Forelimb muscle (tissue), 1 donor: Measurements from ENCODE around the gene CACNA2D1. TPM values are rescaled to one million over a fixed set of nuclear protein-coding genes. Genes with fewer than 3 reads are reported as not detected.

Experiments
- DNase-seq: peaks from one replicate; pipeline ENCODE4 v3.0.0-alpha.2; 2013; ENCODE audit warnings: low read depth
- polyA plus RNA-seq: library from polyadenylated mRNA; unstranded; fragments of 120-200 nt; gene quantifications from one replicate; pipeline ENCODE4 v1.2.1, GENCODE V29; 2013; ENCODE audit not compliant: insufficient read length

The CACNA2D1 gene
- polyA plus RNA-seq, 1 donor: 131 TPM

- DNase-seq: no peak
Measured at GRCh38 chr7:82226191-82226590, 217.4 kb downstream of the CACNA2D1 start.

DNA sequence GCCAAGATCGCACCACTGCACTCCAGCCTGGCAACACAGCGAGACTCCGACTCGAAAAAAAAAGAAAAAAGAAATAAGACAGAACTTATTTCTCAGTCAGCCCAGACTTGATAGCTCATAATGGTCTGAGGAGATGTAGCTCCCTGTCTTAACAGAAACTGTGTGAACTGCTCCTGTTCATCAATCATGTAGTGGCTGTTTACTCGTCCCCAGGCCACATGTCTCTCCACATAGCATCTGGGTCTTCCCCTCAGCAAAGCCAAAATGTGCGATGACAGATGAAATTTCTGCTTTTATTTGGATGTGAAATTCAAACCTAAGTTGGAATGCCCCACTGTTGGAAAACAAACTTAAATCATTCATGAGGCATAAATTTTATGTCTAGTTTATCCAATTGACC lies 219.0 kb downstream of the CACNA2D1 start:
- DNase-seq: no peak

GRCh38 chr7:82223580-82223979 lies 220.0 kb downstream of the CACNA2D1 start:
- DNase-seq: no peak

GRCh38 chr7:82221152-82221674 lies 222.4 kb downstream of the CACNA2D1 start:
- no peak for DNase-seq

- no peak for DNase-seq
Measured at GRCh38 chr7:82212466-82212865, 231.1 kb downstream of the CACNA2D1 start.

DNA sequence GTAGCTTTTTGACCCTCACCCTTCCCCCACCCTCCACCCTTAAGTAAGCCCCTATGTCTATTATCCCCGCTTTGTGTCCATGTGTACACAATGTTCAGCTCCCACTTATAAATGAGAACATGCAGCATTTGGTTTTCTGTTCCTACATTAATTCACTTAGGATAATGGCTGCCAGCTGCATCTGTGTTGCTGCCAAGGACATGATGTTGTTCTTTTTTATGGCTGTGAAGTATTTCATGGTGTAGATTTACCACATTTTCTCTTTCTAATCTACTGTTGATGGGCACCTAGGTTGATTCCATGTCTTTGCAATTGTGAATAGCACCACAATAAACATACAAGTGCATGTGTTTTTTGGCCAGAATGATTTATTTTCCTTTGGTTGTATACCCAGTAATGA lies 232.2 kb downstream of the CACNA2D1 start:
- DNase-seq: no peak

DNA sequence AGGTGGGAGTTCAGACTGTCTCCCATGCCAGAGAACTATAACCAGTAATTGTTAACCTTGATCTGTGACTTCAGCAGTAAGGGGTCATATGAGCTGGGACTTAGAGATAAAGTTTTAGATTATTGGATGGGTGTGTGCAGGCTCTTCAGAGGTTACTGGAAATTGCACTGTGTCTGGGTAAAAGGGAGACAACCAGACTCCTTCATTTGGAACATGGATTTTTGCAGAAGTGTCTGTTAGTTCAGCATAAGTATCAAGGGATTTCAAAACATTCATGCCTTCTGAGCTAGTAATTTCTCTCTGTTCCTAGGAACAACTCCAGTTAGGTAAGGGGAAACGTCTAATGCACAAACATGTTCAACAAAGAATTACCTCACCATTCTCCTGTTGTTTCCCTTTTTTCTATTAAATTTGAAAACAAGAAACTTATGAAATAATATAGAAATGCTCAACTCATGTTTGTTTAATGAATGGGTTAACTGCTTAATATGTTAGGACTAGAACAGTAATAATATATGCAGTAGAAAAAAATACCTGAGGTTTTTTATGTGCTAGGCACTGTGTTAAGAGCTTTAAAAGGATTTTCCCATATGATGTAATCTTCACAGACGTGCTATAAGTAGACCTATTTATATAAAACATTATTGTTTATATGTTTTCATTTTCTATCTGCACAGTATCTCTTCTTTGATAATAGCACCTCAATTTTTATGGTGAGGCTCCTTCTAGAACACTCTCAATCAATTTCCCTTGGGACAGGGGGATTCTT lies 233.0 kb downstream of the CACNA2D1 start:
- no peak for DNase-seq

- no peak for DNase-seq
Measured at GRCh38 chr7:82209179-82209747, 234.3 kb downstream of the CACNA2D1 start.

GRCh38 chr7:82204694-82205093 lies 238.9 kb downstream of the CACNA2D1 start:
- DNase-seq: no peak

GRCh38 chr7:82202965-82203364 lies 240.6 kb downstream of the CACNA2D1 start:
- no peak for DNase-seq

GRCh38 chr7:82202107-82202506 lies 241.5 kb downstream of the CACNA2D1 start:
- DNase-seq: no peak

GRCh38 chr7:82200601-82201000 lies 243.0 kb downstream of the CACNA2D1 start:
- no peak for DNase-seq

- no peak for DNase-seq
Measured at GRCh38 chr7:82194016-82194643, 249.4 kb downstream of the CACNA2D1 start.

DNA sequence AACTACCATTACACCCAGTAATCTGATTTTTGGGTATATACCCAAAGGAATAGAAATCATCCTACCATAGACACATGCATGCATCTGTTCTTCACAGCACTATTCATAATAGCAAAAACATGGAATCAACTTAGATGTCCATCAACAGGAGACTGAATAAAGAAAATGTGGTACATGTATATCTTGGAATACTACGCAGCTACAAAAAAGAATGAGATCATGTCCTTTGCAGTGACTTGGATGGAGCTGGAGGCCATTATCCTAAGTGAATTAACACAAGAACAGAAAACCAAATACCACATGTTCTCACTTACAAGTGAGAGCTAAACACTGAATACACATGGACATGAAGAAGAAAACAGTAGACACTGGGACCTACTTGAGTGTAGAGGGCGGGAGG lies 254.9 kb downstream of the CACNA2D1 start:
- no peak for DNase-seq

- no peak for DNase-seq
Measured at GRCh38 chr7:82185443-82185842, 258.1 kb downstream of the CACNA2D1 start.

- no peak for DNase-seq
Measured at GRCh38 chr7:82183634-82184033, 259.9 kb downstream of the CACNA2D1 start.

DNA sequence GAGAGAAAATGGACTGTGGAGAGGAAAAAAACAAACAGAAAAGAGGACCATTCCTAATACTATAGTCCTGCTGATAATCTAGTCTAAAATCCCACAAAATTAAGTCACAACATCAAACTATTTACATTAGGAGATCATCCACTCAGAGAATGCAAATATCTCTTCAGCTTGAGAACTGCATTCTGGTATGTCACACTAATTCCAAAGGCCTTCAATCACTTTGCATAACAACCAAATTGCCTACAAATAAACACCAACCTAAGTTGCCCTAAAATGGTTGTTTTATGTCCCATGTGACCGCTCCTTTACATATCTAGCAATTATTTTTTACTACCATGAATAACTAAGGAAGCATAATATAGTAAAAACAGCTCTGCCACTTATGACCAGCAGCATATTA lies 264.3 kb downstream of the CACNA2D1 start:
- no peak for DNase-seq

- no peak for DNase-seq
Measured at GRCh38 chr7:82175319-82175718, 268.3 kb downstream of the CACNA2D1 start.

- DNase-seq: no peak
Measured at GRCh38 chr7:82173400-82174021, 270.1 kb downstream of the CACNA2D1 start.

GRCh38 chr7:82172881-82173280 lies 270.7 kb downstream of the CACNA2D1 start:
- DNase-seq: no peak

GRCh38 chr7:82172017-82172416 lies 271.6 kb downstream of the CACNA2D1 start:
- no peak for DNase-seq

- no peak for DNase-seq
Measured at GRCh38 chr7:82167558-82168314, 275.8 kb downstream of the CACNA2D1 start.
